Trophoblast cell (in vitro differentiated cells and primary cell): ENCODE results near the gene HPD. TPM values are rescaled to one million over a fixed set of nuclear protein-coding genes. Genes with fewer than 3 reads are reported as not detected.

ENCODE experiments used
- DNase-seq, 2 donors: peaks; one replicate each; pipeline ENCODE4 v3.0.0-alpha.2; 2016
- H2AFZ ChIP-seq: 2 replicates; pipeline ENCODE4 v1.6.1; 2013; ENCODE audit warnings: low read length, moderate library complexity, mild to moderate bottlenecking; ENCODE audit not compliant: insufficient read depth, poor library complexity
- H2AK5ac ChIP-seq: 2 replicates; pipeline ENCODE4 v1.6.1; 2013; ENCODE audit warnings: mild to moderate bottlenecking, low read length
- H2BK120ac ChIP-seq: 2 replicates; pipeline ENCODE4 v1.6.1; 2013; ENCODE audit warnings: low read length, mild to moderate bottlenecking, moderate library complexity; ENCODE audit not compliant: insufficient read depth, poor library complexity
- H2BK12ac ChIP-seq: 2 replicates; pipeline ENCODE4 v1.6.1; 2013; ENCODE audit warnings: mild to moderate bottlenecking, low read length, moderate library complexity
- H2BK5ac ChIP-seq: 2 replicates; pipeline ENCODE4 v1.6.1; 2013; ENCODE audit warnings: low read length, low read depth, moderate library complexity, mild to moderate bottlenecking; ENCODE audit not compliant: poor library complexity
- H3K14ac ChIP-seq: 2 replicates; pipeline ENCODE4 v1.6.1; 2013; ENCODE audit warnings: mild to moderate bottlenecking, low read length
- H3K18ac ChIP-seq: 2 replicates; pipeline ENCODE4 v1.6.1; 2013; ENCODE audit warnings: mild to moderate bottlenecking, low read length
- H3K23ac ChIP-seq: 2 replicates; pipeline ENCODE4 v1.6.1; 2013; ENCODE audit warnings: low read length
- H3K27ac ChIP-seq: 2 replicates; pipeline ENCODE4 v1.5.1; 2013; ENCODE audit warnings: low read depth, mild to moderate bottlenecking, inconsistent platforms, low read length, moderate library complexity
- H3K27me3 ChIP-seq: 2 replicates; pipeline ENCODE4 v1.6.1; 2013; ENCODE audit warnings: inconsistent platforms, mild to moderate bottlenecking, low read length, moderate library complexity; ENCODE audit not compliant: insufficient read depth
- H3K36me3 ChIP-seq, 2 experiments: 1 replicate in 1 of 2; 2 replicates in 1 of 2; pipeline ENCODE4 v1.6.1; 2013; ENCODE audit warnings: low read length in 2 of 2, mild to moderate bottlenecking in 2 of 2, moderate library complexity in 1 of 2; ENCODE audit not compliant: insufficient read depth in 2 of 2, control insufficient read depth in 1 of 2
- H3K4ac ChIP-seq: 2 replicates; pipeline ENCODE4 v1.6.1; 2013; ENCODE audit warnings: low read depth, mild to moderate bottlenecking, low read length, moderate library complexity
- H3K4me1 ChIP-seq, 2 experiments: 1 replicate in 1 of 2; 2 replicates in 1 of 2; pipeline ENCODE4 v1.6.1; 2013; ENCODE audit warnings: low read length in 2 of 2, mild to moderate bottlenecking in 2 of 2, moderate library complexity in 1 of 2; ENCODE audit not compliant: insufficient read depth in 2 of 2, control insufficient read depth in 1 of 2
- H3K4me2 ChIP-seq: 2 replicates; pipeline ENCODE4 v1.6.1; 2013; ENCODE audit warnings: inconsistent platforms, mild to moderate bottlenecking, low read length, moderate library complexity
- H3K4me3 ChIP-seq: 2 replicates; pipeline ENCODE4 v1.5.1; 2013; ENCODE audit warnings: mild to moderate bottlenecking, low read depth, low read length, inconsistent platforms
- H3K79me1 ChIP-seq: one replicate; pipeline ENCODE4 v1.6.1; 2013; ENCODE audit warnings: low read length
- H3K79me2 ChIP-seq: 2 replicates; pipeline ENCODE4 v1.6.1; 2013; ENCODE audit warnings: low read length, mild to moderate bottlenecking; ENCODE audit not compliant: control insufficient read depth, insufficient read depth, poor library complexity
- H3K9ac ChIP-seq: 2 replicates; pipeline ENCODE4 v1.6.1; 2013; ENCODE audit warnings: mild to moderate bottlenecking, low read length
- H3K9me3 ChIP-seq: 2 replicates; pipeline ENCODE4 v1.6.1; 2013; ENCODE audit warnings: low read depth, mild to moderate bottlenecking, control low read depth, inconsistent platforms, low read length; ENCODE audit not compliant: insufficient read depth
- H4K12ac ChIP-seq: 2 replicates; pipeline ENCODE4 v1.6.1; 2013; ENCODE audit warnings: low read depth, mild to moderate bottlenecking, low read length, moderate library complexity
- H4K8ac ChIP-seq: 2 replicates; pipeline ENCODE4 v1.6.1; 2013; ENCODE audit warnings: low read depth, mild to moderate bottlenecking, low read length, moderate library complexity
- H4K91ac ChIP-seq: one replicate; pipeline ENCODE4 v1.6.1; 2013; ENCODE audit warnings: low read depth, mild to moderate bottlenecking, low read length, moderate library complexity
- WGBS: extraction: QIAGEN DNeasy Blood & Tissue Kit; methylation state at CpG from one replicate; pipeline ENCODE4 v1.1.7; 2013; ENCODE audit warnings: missing lambda C conversion rate; ENCODE audit not compliant: insufficient read length, insufficient coverage; ENCODE audit errors: extremely low coverage; 5-methylcytosine and 5-hydroxymethylcytosine counted together
- polyA plus RNA-seq: library from polyadenylated mRNA; stranded (reverse); fragments of 200-250 nt; gene quantifications from 2 replicates; pipeline ENCODE4 v1.2.3, GENCODE V29; 2013

HPD gene
- polyA plus RNA-seq, result 2.5 TPM in 2 replicates

- H3K4me1 ChIP-seq, result peaks cover 18 to 20% of the 10 kb centered on the region in 2 experiments
- no peaks in the 10 kb centered on the region for H3K36me3 ChIP-seq
- H3K23ac ChIP-seq, result no peak within 1 kb of the TSS
- H4K8ac ChIP-seq, result no peak within 1 kb of the TSS
- H2BK5ac ChIP-seq, result no peak within 1 kb of the TSS
- H3K18ac ChIP-seq, result no peak within 1 kb of the TSS
- no peak within 1 kb of the TSS for H4K12ac ChIP-seq
- H3K79me2 ChIP-seq, result no peaks in the 10 kb centered on the region
- H2AK5ac ChIP-seq, result peak within 1 kb of the TSS; percentile 28
- H3K4me3 ChIP-seq, result peak within 1 kb of the TSS; percentile 28
- H2AFZ ChIP-seq, result no peak within 1 kb of the TSS
- peak; percentile 42 to 67 for DNase-seq
- peak within 1 kb of the TSS; percentile 13 for H2BK120ac ChIP-seq
- H3K4me2 ChIP-seq, result peak within 1 kb of the TSS; percentile 7
- no peak within 1 kb of the TSS for H3K27ac ChIP-seq
- no peak within 1 kb of the TSS for H3K9ac ChIP-seq
- no peaks in the 10 kb centered on the region for H3K27me3 ChIP-seq
- H3K14ac ChIP-seq, result peak within 1 kb of the TSS; percentile 9
- peak within 1 kb of the TSS; percentile 40 for H2BK12ac ChIP-seq
- H3K4ac ChIP-seq, result no peak within 1 kb of the TSS
- H3K79me1 ChIP-seq, result peaks cover 5% of the 10 kb centered on the region
- no peaks in the 10 kb centered on the region for H3K9me3 ChIP-seq
- peak within 1 kb of the TSS; percentile 15 for H4K91ac ChIP-seq
- no CpG with 5 or more reads among the region's 16 CpGs for WGBS
These were observed at the start of gene HPD for GRCh38 chr12:121858662-121859572. TSS of gene HPD (minus strand) at chr12:121858859. CDS start at chr12:121858823, 36 bp downstream.

DNA sequence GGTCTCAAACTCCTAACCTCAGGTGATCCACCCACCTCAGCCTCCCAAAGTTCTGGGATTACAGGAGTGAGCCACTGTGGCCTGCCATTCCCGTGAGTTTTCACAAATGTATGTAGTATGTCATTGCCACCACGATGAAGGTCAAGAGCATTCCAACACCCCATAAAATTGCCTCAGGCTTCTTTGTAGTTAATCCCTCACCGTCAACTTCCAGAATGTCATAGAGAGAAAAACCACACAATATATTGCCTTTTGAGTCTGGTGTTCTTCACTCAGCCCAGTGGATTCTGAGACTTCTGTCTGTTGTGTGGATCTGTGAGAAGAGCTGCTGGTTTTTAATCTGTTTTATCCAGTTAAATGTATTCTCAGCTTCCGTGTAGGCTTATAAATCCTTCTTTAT, 47.1 kb upstream of the HPD start:
- H3K9ac ChIP-seq, result no peak overlapping the region
- H3K4me1 ChIP-seq, result no peaks in the 10 kb centered on the region
- peaks cover 38 to 45% of the 10 kb centered on the region in 2 experiments for H3K36me3 ChIP-seq
- no peak overlapping the region for H3K4ac ChIP-seq
- H3K14ac ChIP-seq, result no peak overlapping the region
- H4K12ac ChIP-seq, result no peak overlapping the region
- no peaks in the 10 kb centered on the region for H3K79me2 ChIP-seq
- no peak overlapping the region for H2AK5ac ChIP-seq
- no peak overlapping the region for H2BK5ac ChIP-seq
- DNase-seq, result no peak
- no peaks in the 10 kb centered on the region for H3K9me3 ChIP-seq
- no peak overlapping the region for H2AFZ ChIP-seq
- no peak overlapping the region for H2BK12ac ChIP-seq
- no peaks in the 10 kb centered on the region for H3K79me1 ChIP-seq
- no peaks in the 10 kb centered on the region for H3K27me3 ChIP-seq
- no peak overlapping the region for H2BK120ac ChIP-seq
- H3K23ac ChIP-seq, result no peak overlapping the region
- no peak overlapping the region for H3K4me3 ChIP-seq
- no peak overlapping the region for H3K27ac ChIP-seq
- H4K91ac ChIP-seq, result no peak overlapping the region
- H4K8ac ChIP-seq, result no peak overlapping the region
- no peak overlapping the region for H3K18ac ChIP-seq
- WGBS, result no CpG with 5 or more reads among the region's 4 CpGs
- H3K4me2 ChIP-seq, result no peak overlapping the region

DNA sequence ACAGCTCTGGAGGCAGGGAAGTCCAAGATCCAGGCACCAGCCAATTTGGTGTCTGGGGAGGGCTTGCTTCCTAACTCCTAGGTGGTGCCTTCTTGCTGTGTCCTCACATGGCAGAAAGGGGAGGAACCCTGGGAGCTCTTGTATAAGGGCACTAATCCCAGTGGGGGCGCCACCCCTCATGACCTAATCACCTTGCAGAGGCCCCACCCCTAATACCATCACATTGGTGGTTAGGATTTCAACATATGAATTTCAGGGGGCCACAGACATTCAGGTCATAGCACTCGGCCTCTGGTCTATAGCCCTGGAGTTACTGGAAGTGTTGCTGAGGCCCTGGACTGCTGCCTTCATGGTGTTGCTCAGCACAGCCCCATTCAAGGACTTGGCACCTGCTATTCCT, 44.5 kb upstream of the HPD start:
- Histone ChIP-seq H3K79me1 (no peaks in the 10 kb centered on the region), H2BK12ac (no peak overlapping the region), H2AK5ac (no peak overlapping the region), H3K36me3 (peaks cover 43% of the 10 kb centered on the region in 2 experiments), H2BK120ac (no peak overlapping the region), H4K91ac (no peak overlapping the region), H2BK5ac (no peak overlapping the region), H3K9ac (no peak overlapping the region), H4K8ac (no peak overlapping the region), H4K12ac (no peak overlapping the region), H3K14ac (no peak overlapping the region), H3K23ac (no peak overlapping the region), H3K27me3 (no peaks in the 10 kb centered on the region), H3K4me2 (no peak overlapping the region), H3K79me2 (no peaks in the 10 kb centered on the region), H2AFZ (no peak overlapping the region), H3K4ac (no peak overlapping the region), H3K4me3 (no peak overlapping the region), H3K27ac (no peak overlapping the region), H3K18ac (no peak overlapping the region), H3K4me1 (no peaks in the 10 kb centered on the region), H3K9me3 (no peaks in the 10 kb centered on the region)
- no CpG with 5 or more reads among the region's 2 CpGs for WGBS
- no peak for DNase-seq

GRCh38 chr12:121899590-121899989, 40.9 kb upstream of the HPD start:
- no peak overlapping the region for H2BK5ac ChIP-seq
- no peak overlapping the region for H2BK120ac ChIP-seq
- no peak overlapping the region for H4K91ac ChIP-seq
- no peak overlapping the region for H3K4ac ChIP-seq
- H3K14ac ChIP-seq, result no peak overlapping the region
- no peaks in the 10 kb centered on the region for H3K79me1 ChIP-seq
- no peak overlapping the region for H3K18ac ChIP-seq
- no peak overlapping the region for H2AK5ac ChIP-seq
- no peaks in the 10 kb centered on the region for H3K9me3 ChIP-seq
- no peaks in the 10 kb centered on the region for H3K27me3 ChIP-seq
- no peak overlapping the region for H2BK12ac ChIP-seq
- no peak overlapping the region for H3K27ac ChIP-seq
- H3K4me2 ChIP-seq, result no peak overlapping the region
- H3K79me2 ChIP-seq, result no peaks in the 10 kb centered on the region
- H3K23ac ChIP-seq, result no peak overlapping the region
- no peak for DNase-seq
- no peak overlapping the region for H2AFZ ChIP-seq
- no peak overlapping the region for H4K8ac ChIP-seq
- no CpG with 5 or more reads among the region's 14 CpGs for WGBS
- H3K9ac ChIP-seq, result no peak overlapping the region
- peaks cover 43 to 48% of the 10 kb centered on the region in 2 experiments for H3K36me3 ChIP-seq
- peaks cover 0 to under 1% of the 10 kb centered on the region in 2 experiments for H3K4me1 ChIP-seq
- no peak overlapping the region for H4K12ac ChIP-seq
- no peak overlapping the region for H3K4me3 ChIP-seq
